Right renal cortex interstitium (tissue), 3 donors: ENCODE results near the gene TUBD1. TPM values are rescaled to one million over a fixed set of nuclear protein-coding genes. Genes with fewer than 3 reads are reported as not detected.
A peak's percentile ranks its signal among the peaks of the same experiment; 100 is the strongest.
"Not testable (repeated sequence)": the region's sequence is repeated elsewhere in the genome, so short reads cannot be mapped to it uniquely, and the experiment has no call there.

Experiments used
- DNase-seq, 3 donors: peaks; one replicate each; pipeline ENCODE4 v3.0.0-alpha.2; 2013; ENCODE audit warnings: low read depth in 3 of 3, low spot score in 2 of 3
- polyA plus RNA-seq, 3 donors: library from polyadenylated mRNA; unstranded; fragments of 120-200 nt; gene quantifications; one replicate each; pipeline ENCODE4 v1.2.1, GENCODE V29; 2013; ENCODE audit not compliant: insufficient read length in 3 of 3

TUBD1 gene
- polyA plus RNA-seq, 3 donors: 22.6 to 23.3 (median 23.2) TPM

DNA sequence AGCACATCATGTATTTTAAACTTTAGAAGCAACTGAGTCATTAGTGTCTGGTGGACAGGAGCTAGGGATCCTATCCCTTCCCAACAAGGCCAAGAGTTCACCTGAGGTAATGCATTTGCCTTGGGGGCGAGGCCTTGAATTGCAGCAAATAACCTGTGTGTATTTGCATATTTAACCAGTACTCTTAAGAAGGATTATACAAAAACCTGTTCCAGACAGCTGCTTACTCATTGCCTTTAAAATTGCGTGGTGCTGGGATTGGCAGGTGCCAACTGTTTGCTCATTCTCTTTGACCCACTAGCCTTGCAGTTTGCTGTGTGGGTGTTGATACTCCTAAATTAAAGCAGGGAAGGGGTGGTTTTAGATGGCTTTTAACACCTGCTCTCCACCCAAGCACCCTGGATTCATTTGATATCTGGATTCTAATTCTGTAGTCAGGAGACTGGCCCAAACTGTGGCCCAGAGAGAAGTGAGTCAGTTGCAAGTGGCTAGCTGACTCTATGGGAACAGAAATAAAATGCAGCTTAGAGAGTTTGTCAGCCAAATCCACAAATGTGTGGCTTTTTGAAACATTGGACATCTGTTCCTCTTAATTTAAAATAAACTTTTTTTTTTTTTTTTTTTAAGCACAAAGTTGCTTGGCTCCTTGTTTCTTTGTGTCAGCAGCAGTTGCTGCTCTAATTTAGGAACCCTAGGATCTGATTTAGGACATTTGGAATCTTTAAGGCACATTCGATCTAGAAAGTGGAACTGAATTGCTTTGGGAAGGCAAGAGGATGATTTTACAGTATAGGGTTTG, 46.9 kb downstream of the TUBD1 start:
- DNase-seq: no peak

DNA sequence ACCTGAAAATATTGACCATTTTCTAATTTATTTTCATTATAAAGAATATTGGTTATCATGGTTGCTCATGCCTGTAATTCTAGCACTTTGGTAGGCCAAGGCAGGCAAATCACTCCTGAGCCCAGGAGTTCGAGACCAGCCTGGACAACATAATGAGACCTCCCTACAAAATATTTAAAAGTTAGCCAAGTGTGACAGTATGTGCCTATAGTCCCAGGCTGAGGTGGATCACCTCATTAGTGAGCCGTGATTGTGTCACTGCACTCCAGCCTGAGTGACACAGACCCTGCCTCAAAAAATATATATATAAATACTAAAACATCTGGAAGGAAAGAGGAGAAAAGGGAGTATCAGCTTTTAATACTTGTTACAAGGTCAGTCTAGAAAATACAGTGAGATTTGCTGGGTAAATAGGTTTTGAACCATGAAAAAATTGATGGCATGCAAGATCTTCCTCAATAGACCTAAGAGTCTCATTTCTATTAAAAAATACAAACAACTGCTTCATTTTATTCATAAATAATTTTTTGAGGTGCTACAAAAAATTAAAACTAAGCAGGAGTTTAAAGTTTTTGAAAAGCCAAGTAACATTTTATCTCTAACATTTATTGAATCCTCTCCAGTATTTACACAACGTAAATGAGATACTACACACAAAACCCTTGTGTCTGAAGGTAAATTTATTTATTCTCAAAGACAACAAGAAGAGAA, 47.7 kb downstream of the TUBD1 start:
- DNase-seq: no peak

DNA sequence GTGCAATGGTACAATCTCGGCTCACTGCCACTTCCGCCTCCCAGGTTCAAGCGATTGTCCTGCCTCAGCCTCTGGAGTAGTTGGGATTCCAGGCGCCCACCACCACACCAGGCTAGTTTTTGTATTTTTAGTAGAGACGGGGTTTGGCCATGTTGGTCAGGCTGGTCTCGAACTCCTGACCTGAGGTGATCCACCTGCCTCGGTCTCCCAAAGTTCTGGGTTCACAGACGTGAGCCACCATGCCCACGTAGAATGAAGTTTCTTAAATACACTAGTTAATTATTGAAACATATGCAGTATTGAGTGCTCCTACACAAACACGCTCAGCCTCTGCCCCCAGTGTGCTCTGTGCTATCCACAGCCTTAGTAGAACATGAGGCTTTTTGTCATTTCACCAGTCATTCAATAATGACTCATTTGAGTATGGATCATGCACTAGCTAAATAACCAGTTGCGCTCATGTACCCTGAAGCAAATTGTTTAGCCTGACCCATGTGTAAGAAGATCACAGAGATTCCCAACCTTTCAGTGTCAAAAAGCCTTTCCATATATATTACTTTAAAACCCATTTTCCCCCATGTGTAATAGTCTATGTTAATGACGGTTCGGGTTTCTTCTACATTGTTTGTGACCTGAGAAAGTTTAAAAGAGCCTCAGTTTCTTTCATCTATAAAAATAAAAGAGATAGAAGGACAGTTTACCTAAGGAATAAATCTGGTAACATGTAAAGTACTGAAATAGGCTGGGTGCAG, 49.7 kb downstream of the TUBD1 start:
- DNase-seq: no peak

DNA sequence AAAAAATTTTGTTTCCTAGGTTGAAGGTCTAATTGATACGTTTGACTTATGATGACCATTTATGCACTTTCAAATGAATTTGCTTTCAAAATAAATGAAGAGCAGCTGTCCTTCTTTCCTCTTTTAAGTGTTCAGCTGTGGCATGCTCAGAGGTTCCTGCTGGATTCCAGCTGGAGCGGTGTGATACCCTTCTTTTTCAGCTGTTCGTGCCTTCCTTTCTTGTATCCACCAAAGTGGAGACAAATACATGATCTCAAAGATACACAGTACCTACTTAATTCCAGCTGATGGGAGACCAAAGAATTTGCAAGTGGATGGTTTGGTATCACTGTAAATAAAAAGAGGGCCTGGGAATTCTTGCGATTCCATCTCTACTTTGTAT, 50.9 kb downstream of the TUBD1 start:
- DNase-seq: not testable (repeated sequence)

- not testable (repeated sequence) for DNase-seq
Measured at GRCh38 chr17:59841091-59841881, 51.5 kb downstream of the TUBD1 start.

DNA sequence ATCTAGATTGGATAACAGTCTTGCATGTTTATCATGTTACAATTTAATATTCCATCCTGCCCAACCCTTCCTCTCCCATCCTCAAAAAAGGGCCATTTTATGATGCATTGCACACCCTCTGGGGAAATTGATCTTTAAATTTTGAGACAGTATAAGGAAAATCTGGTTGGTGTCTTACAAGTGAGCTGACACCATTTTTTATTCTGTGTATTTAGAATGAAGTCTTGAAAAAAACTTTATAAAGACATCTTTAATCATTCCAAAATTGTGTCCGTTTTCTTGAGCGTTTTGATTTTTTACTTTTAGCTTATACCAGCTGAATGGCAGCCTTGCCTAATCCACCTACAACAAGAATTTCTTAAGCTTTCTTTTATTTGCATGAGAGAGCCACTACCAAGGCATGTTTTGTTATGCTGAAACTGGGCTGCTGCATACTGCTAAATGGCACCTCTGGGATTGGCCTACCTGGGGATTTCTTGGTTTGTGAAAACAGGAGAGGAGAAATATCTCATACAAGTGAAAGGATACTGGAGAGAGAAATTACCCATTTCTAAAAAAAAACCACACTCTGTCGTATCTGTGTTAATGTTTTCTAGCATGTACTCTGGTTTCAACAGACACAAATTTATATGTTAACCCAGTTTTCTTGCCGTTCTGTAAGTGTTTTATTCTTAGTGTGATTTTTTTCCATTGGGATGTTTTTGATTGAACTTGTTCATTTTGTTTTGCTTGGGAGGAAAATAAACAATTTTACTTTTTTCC, 52.2 kb downstream of the TUBD1 start:
- no peak for DNase-seq

DNA sequence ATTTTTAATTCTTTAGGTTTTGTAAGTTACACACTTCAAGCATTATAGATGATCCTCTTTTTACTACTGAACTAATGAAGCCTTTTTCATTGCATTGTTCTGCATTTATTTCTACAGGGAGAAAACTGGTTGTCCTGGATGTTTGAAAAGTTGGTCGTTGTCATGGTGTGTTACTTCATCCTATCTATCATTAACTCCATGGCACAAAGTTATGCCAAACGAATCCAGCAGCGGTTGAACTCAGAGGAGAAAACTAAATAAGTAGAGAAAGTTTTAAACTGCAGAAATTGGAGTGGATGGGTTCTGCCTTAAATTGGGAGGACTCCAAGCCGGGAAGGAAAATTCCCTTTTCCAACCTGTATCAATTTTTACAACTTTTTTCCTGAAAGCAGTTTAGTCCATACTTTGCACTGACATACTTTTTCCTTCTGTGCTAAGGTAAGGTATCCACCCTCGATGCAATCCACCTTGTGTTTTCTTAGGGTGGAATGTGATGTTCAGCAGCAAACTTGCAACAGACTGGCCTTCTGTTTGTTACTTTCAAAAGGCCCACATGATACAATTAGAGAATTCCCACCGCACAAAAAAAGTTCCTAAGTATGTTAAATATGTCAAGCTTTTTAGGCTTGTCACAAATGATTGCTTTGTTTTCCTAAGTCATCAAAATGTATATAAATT, 53.0 kb downstream of the TUBD1 start:
- no peak for DNase-seq

DNA sequence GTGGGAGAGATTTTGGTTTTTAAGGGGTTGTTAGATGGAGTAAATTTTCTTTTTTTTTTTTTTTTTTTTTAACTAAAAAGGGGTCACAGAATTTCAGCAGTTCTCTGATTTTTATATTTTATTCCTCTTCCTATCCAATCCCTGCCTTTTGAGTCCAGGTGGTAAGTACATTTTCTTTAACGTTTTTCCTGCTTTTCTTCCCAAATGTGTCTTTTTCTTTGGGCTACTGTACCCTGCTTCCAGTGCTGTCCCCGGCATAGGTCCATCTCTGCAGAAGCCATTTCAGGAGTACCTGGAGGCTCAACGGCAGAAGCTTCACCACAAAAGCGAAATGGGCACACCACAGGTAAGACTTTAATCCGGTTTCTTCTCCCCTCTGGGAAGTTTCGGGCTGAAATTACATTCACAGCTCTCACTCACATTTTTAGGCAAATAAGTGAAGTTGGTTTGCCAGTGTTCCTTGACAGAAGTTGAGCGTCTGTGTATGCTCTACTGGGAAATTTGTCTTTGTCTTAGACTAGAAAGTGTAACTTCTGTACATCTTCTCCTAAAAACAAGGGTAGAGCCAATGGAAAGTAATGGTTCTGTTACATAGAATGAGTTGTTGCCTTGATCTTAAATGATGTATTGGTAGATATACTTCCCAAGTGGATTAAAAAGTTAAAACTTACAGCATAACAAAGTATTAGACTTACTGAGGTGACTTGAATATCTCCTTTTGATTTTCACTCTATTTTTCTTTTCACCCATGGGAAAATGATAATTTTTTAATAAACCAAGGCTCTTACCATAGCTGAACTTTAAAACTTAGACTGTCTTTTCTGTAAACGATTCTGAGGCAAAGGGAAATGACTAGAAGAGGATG, 54.5 kb downstream of the TUBD1 start:
- no peak for DNase-seq

DNA sequence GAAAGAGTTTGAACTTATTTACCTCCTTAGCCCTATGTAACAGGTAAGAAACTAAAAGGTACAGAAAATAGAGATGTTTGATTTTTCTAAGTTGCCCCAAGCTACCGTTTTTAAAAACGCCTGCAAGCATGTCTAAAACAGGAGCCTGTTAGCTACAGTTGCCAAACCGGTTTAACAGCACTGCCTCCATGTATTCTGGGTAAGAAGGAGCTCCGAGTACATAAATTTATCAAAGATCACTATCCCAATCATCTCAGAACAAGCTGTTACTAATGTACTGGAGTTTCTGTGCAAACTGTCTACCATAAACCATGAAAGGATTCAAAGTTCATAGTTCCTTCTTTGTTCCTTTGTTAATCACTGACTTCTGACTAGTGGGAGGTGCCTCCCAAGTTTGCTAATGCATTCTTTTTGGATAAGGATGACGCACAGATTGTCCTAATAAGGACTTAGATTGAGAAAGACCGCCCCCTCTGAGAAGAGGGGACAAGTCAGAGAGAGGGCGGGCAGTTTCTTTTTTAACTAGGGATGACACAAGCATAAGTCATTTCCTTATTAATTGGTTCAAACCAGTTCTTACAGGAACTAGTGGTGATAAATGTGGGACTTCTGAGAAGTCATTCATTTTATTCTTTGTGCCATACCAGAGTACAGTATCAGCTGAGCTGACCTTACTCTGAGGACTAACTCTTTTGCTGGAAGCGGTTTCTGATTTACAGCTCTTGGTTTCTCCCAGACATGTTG, 55.3 kb downstream of the TUBD1 start:
- peak; percentile 84 to 89 (median 86) for DNase-seq

- DNase-seq: no peak
Measured at GRCh38 chr17:59832883-59833379, 59.8 kb downstream of the TUBD1 start.

GRCh38 chr17:59830846-59831486, 61.8 kb downstream of the TUBD1 start:
- DNase-seq: no peak

DNA sequence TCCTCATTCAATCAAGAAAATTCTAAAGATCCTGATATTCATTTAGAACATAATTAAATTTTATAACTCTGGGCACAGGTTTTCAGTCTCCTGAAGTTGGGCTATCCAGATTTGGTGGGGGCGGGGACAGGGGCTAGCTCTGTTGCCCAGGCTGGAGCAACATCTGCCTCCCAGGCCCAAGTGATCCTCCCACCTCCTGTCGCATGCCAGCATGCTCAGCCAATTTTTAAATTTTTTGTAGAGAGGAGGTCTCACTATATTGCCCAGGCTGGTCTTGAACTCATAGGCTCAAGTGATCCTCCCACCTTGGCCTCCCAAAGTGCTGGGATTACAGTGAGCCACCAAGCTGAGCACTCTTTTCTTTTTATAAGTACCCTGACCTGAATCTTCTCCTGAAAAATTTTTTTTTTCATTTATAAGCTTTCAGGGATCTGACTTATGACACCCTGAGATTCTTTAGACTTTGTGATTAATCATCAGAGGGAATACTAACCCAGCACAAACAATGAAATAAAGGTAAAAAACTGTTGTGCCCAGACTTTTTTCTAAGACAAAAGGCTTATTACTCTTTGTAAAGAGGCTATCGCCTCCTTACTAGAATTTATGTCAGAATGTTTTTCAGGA, 62.6 kb downstream of the TUBD1 start:
- DNase-seq: no peak

- no peak for DNase-seq
Measured at GRCh38 chr17:59829217-59830006, 63.3 kb downstream of the TUBD1 start.

DNA sequence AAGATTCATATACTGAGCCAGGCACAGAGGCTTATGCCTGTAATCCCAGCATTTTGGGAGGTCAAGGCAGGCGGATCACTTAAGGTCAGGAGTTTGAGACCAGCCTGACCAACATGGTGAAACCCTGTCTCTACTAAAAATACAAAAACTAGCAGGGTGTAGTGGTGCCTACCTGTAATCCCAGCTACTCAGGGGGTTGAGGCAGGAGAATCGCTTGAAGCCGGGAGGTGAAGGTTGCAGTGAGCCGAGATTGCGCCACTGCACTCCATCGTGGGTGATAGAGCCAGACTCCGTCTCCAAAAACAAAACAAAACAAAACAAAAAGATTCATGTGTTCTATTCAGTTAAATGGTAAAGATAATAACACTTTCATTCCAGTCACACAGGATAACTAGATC, 63.9 kb downstream of the TUBD1 start:
- not testable (repeated sequence) for DNase-seq

DNA sequence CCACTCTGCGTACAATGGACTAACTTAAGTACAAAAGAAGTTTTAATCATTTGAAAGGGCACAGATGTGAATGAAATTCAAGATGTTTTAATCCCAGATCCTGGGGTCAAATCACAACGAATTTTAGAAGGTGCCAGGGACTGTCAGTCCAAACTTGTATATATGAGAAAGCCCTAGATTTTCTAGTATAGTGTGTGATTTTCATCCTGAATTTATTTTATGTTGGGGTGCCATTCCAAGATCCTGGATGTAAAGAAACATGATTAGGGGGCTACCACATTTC, 64.3 kb downstream of the TUBD1 start:
- DNase-seq: no peak
